Retinal pigment epithelial cell (primary cell): ENCODE data around the gene NNMT.

ENCODE experiments used
- DNase-seq: peaks from one replicate; pipeline ENCODE4 v3.0.0-alpha.2; 2010; ENCODE audit warnings: low read depth
- H3K4me3 ChIP-seq: 2 replicates; pipeline ENCODE4 v1.5.1; 2011; ENCODE audit warnings: mild to moderate bottlenecking, low read length, control low read depth, moderate library complexity
- CTCF ChIP-seq: conservative IDR thresholded peaks from 2 replicates; pipeline ENCODE4 v1.5.1; 2011; ENCODE audit warnings: low read depth, low read length, control low read depth, inconsistent platforms

The NNMT gene

GRCh38 chr11:114278342-114279065, 17.7 kb upstream of the NNMT start:
- no peak overlapping the region for H3K4me3 ChIP-seq
- no peak for TF ChIP-seq CTCF
- no peak for DNase-seq

GRCh38 chr11:114279792-114280546, 16.2 kb upstream of the NNMT start:
- no peak for TF ChIP-seq CTCF
- no peak for DNase-seq
- H3K4me3 ChIP-seq: no peak overlapping the region

- TF ChIP-seq CTCF: peak; percentile 65
- H3K4me3 ChIP-seq: no peak overlapping the region
- no peak for DNase-seq
These were observed 15.5 kb upstream of the NNMT start for GRCh38 chr11:114280696-114281095.

- DNase-seq: no peak
- no peak for TF ChIP-seq CTCF
- H3K4me3 ChIP-seq: no peak overlapping the region
These were observed 14.7 kb upstream of the NNMT start for GRCh38 chr11:114281388-114281956.

GRCh38 chr11:114282488-114282887, 13.7 kb upstream of the NNMT start:
- TF ChIP-seq CTCF: no peak
- no peak overlapping the region for H3K4me3 ChIP-seq
- no peak for DNase-seq

GRCh38 chr11:114283422-114283821, 12.8 kb upstream of the NNMT start:
- TF ChIP-seq CTCF: no peak
- DNase-seq: no peak
- no peak overlapping the region for H3K4me3 ChIP-seq
